IPS DF 19.7 (cell line): ENCODE results near the gene RPL18.
"Not testable (repeated sequence)": the region's sequence is repeated elsewhere in the genome, so short reads cannot be mapped to it uniquely, and the experiment has no call there.

Source experiments
- DNase-seq: peaks from one replicate; pipeline ENCODE4 v3.0.0-alpha.2; 2013; ENCODE audit warnings: low read depth, low spot score

Gene RPL18

GRCh38 chr19:48618916-48619691, at the start of gene RPL18, which contains the start of gene SPHK2:
RPL18 (minus strand) TSS chr19:48619178; CDS start chr19:48619143, 35 bp downstream.
SPHK2 (plus strand) TSS chr19:48619506; CDS start chr19:48620515, 1,009 bp downstream.
- peak; percentile 99 for DNase-seq

GRCh38 chr19:48668761-48669160, 49.8 kb upstream of the RPL18 start:
- no peak for DNase-seq

- no peak for DNase-seq
These were observed 49.4 kb upstream of the RPL18 start for GRCh38 chr19:48668332-48668731.

- no peak for DNase-seq
These were observed 46.8 kb upstream of the RPL18 start for GRCh38 chr19:48665786-48666185.

GRCh38 chr19:48664476-48664875, 45.5 kb upstream of the RPL18 start:
- no peak for DNase-seq

GRCh38 chr19:48663667-48664066, 44.7 kb upstream of the RPL18 start:
- no peak for DNase-seq

GRCh38 chr19:48661711-48662090, 42.7 kb upstream of the RPL18 start:
- no peak for DNase-seq

- DNase-seq, result no peak
These were observed 42.1 kb upstream of the RPL18 start for GRCh38 chr19:48660852-48661710.

- DNase-seq, result no peak
These were observed 40.8 kb upstream of the RPL18 start for GRCh38 chr19:48659768-48660167.

- no peak for DNase-seq
These were observed 39.5 kb upstream of the RPL18 start for GRCh38 chr19:48658483-48658882.

GRCh38 chr19:48657828-48658227, 38.9 kb upstream of the RPL18 start:
- DNase-seq, result not testable (repeated sequence)

- DNase-seq, result no peak
These were observed 38.0 kb upstream of the RPL18 start for GRCh38 chr19:48656840-48657474.

GRCh38 chr19:48654299-48655059, 35.5 kb upstream of the RPL18 start:
- no peak for DNase-seq

GRCh38 chr19:48651683-48652048, 32.7 kb upstream of the RPL18 start:
- DNase-seq, result no peak

GRCh38 chr19:48650974-48651682, 32.1 kb upstream of the RPL18 start:
- DNase-seq, result no peak

- no peak for DNase-seq
These were observed 29.2 kb upstream of the RPL18 start for GRCh38 chr19:48648134-48648533.

- DNase-seq, result no peak
These were observed 27.8 kb upstream of the RPL18 start for GRCh38 chr19:48646722-48647216.

GRCh38 chr19:48646001-48646721, 27.2 kb upstream of the RPL18 start, which contains the start of gene CA11:
CA11 (minus strand) TSS chr19:48646187; CDS start chr19:48645632, 555 bp downstream.
- no peak for DNase-seq

GRCh38 chr19:48645620-48646000, 26.6 kb upstream of the RPL18 start:
- DNase-seq, result no peak
